ENCODE measurements around the gene CASP8. TPM values are rescaled to one million over a fixed set of nuclear protein-coding genes. Genes with fewer than 3 reads are reported as not detected.

CASP8 gene
- polyA plus RNA-seq, 4 donors: 11.6 to 16.1 (median 14.9) TPM

GRCh38 chr2:201320701-201321100 lies 60.4 kb downstream of the CASP8 start:
- no peak for DNase-seq (ENCODE audit: low read depth in 4 of 4, low spot score in 3 of 4)

DNA sequence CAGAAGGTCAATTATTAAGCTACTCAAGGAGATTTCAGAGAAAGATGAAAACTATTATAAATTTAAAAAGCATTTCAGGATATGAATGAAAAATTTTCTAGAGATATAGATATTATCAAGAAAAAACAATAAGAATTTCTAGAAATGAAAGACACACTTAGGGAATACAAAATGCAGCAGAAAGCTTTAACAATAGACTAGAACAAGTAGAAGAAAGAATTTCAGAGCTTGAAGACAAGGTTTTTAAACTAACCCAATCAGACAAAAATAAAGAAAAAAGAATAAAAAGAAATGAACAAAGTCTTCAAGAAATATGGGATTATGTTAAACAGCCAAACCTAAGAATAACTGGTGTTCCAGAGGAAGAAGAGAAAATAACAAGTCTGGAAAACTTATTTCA lies 62.4 kb downstream of the CASP8 start:
- DNase-seq (ENCODE audit: low read depth in 4 of 4, low spot score in 3 of 4): no peak

DNA sequence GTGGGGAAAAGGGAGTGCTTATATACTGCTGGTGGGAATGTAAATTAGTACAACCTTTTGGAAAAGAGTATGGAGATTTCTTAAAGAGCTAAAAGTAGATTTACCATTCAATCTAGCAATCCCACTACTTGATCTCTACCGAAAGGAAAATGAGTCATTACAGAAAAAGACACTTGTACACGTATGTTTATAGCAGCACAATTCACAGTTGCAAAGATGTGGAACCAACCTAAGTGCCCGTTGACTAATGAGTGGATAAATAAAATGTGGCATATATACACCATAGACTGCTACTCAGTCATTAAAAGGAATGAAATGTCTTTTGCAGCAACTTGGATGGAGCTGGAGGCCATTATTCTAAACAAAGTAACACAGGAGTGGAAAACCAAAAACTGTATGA lies 67.3 kb downstream of the CASP8 start:
- no peak for DNase-seq (ENCODE audit: low read depth in 4 of 4, low spot score in 3 of 4)

GRCh38 chr2:201329409-201329808 lies 69.1 kb downstream of the CASP8 start:
- no peak for DNase-seq (ENCODE audit: low read depth in 4 of 4, low spot score in 3 of 4)

Other genes with a start within 250 kb of the CASP8 start
- 10 to 100 TPM; 12.4 to 16.4 (median 15.7) TPM for gene HYCC2, start 188.9 kb upstream of the CASP8 start, polyA plus RNA-seq (ENCODE audit: insufficient read length in 4 of 4)
- gene NDUFB3, start 188.5 kb upstream of the CASP8 start, polyA plus RNA-seq (ENCODE audit: insufficient read length in 4 of 4): 100 to 1,000 TPM; 122 to 140 (median 125) TPM
- gene CFLAR, start 144.4 kb upstream of the CASP8 start, polyA plus RNA-seq (ENCODE audit: insufficient read length in 4 of 4): 10 to 100 TPM; 50.4 to 62.9 (median 55.9) TPM
- 1 to 10 TPM; 7.3 to 8.8 (median 7.8) TPM for gene CASP10, start 77.4 kb upstream of the CASP8 start, polyA plus RNA-seq (ENCODE audit: insufficient read length in 4 of 4)
- gene FLACC1, start 96.8 kb downstream of the CASP8 start, polyA plus RNA-seq (ENCODE audit: insufficient read length in 4 of 4): 1 to 10 TPM; 1.4 to 2.8 (median 1.8) TPM
- gene TRAK2, start 190.9 kb downstream of the CASP8 start, polyA plus RNA-seq (ENCODE audit: insufficient read length in 4 of 4): 10 to 100 TPM; 38.7 to 48.4 (median 45.3) TPM
- 10 to 100 TPM; 72.1 to 99.2 (median 90.8) TPM for gene STRADB, start 191.2 kb downstream of the CASP8 start, polyA plus RNA-seq (ENCODE audit: insufficient read length in 4 of 4)